ENCODE data around the gene GREB1.

- TF ChIP-seq CTCF (IDR thresholded peaks at IDR 0.05; ENCODE audit: low read length): no peak
- no peak for TF ChIP-seq EZH2 (IDR thresholded peaks at IDR 0.05; ENCODE audit: borderline replicate concordance, low read length)
Measured at GRCh38 chr2:11585071-11585470, 51.2 kb downstream of the GREB1 start.
